DND-41 (cell line): ENCODE measurements around the gene RCBTB1.

Source experiments
- CTCF ChIP-seq: IDR thresholded peaks from 2 replicates; pipeline ENCODE4 v1.5.1; 2012; ENCODE audit warnings: borderline replicate concordance, low read length, moderate library complexity, mild to moderate bottlenecking; ENCODE audit not compliant: poor library complexity, severe bottlenecking; ENCODE audit errors: extremely low read depth
- EZH2 ChIP-seq: IDR thresholded peaks from 3 replicates; pipeline ENCODE4 v1.6.1; 2012; ENCODE audit warnings: borderline replicate concordance, low read depth, mild to moderate bottlenecking, moderate library complexity, low read length, inconsistent platforms; ENCODE audit not compliant: severe bottlenecking

- no peak for TF ChIP-seq CTCF
- no peak for TF ChIP-seq EZH2
Observed at GRCh38 chr13:49627831-49628652, 42.7 kb upstream of the RCBTB1 start, which contains the start of gene ARL11.
